GM19328 (cell line): ENCODE results near the gene ZNF184.
A peak's percentile ranks its signal among the peaks of the same experiment; 100 is the strongest.

Experiments used
- ATAC-seq: cut with Tn5 transposase; IDR thresholded peaks from one replicate; pipeline ENCODE4 v1.9.1; 2021; ENCODE audit warnings: mild to moderate bottlenecking, moderate library complexity; ENCODE audit not compliant: unreplicated experiment

Gene ZNF184

GRCh38 chr6:27472617-27473400 lies at the start of gene ZNF184:
TSS of gene ZNF184 (minus strand) at chr6:27473105. CDS start at chr6:27472294, 811 bp downstream.
- ATAC-seq = peak; percentile 85

GRCh38 chr6:27518881-27519795 lies 46.2 kb upstream of the ZNF184 start:
- ATAC-seq = peak; percentile 72

- ATAC-seq = no peak
Measured at GRCh38 chr6:27517928-27518787, 45.3 kb upstream of the ZNF184 start.

DNA sequence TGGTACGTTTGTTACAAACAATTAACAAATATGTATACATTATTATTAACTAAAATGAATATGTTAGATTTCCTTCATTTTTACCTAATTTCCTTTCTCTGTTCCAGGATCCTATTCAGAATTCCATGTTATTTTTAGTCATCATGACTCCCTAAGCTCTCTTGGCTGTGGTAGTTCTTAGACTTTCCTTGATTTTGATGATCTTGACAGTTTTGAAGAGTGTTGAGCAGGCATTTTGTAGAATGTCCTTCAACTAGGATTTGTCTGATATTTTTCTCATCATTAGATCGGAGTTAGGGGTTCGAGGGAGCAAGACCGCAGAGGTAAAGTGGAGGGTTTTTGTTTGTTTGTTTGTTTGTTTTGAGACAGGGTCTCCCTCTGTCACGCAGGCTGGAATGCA lies 44.3 kb upstream of the ZNF184 start:
- no peak for ATAC-seq

- no peak for ATAC-seq
Measured at GRCh38 chr6:27514906-27515495, 42.1 kb upstream of the ZNF184 start.

DNA sequence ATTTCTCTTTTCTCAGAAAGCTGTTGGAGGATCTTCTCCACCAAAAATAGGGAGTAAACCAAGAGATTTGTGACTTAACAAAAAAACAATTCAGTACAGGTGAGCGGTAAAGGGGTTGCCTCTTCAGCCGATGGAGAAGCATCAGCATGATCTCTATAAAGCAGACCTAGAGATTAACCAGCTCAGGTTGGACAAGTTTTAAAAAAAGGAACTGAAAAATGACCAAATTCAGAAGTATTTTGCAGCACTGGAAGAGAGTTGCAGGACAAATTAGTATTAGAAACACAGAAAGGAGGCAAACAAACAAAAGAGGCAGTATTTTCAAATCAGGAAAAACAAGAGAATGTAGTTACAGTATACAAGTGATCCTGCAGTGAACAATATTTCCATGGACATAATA lies 39.6 kb upstream of the ZNF184 start:
- ATAC-seq = no peak

GRCh38 chr6:27507041-27507956 lies 34.4 kb upstream of the ZNF184 start:
- no peak for ATAC-seq

DNA sequence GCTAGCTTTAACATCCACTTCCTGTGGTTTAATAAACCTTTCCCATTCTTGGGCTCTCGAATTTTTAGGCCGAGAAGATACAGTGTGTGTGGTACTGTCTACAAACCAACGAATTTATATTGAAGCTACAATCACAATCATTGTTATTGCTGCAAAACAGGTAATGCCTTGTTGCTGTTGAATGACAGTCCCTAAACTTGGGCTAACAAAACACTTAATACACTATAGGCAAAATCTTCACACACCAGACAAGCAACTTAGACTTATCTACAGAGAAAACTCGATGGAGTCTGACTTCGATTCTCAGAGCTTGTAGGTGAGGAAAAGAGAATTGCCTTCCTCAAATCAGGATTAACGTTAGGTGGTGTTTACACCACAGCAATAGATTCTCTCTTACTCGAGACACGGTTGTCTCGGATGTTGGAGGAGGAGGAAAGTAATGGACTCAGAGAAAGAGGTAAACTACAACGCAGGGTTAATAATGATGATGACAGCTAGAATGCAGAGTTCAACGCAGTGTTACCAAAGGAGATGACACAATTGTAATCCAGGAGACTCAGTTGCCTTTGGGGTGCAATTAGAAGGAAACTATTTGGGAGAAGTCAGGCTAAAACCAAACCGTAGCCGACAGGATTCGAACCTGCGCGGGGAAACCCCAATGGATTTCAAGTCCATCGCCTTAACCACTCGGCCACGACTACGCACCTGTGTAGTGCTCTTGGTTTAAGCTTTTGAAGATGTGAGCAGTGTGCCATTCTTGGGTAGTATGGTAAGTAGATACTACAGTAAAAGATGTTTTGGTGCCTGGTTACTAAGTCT lies 32.5 kb upstream of the ZNF184 start:
- no peak for ATAC-seq

GRCh38 chr6:27503436-27504030 lies 30.6 kb upstream of the ZNF184 start:
- no peak for ATAC-seq

GRCh38 chr6:27502508-27503435 lies 29.9 kb upstream of the ZNF184 start:
- ATAC-seq = no peak

DNA sequence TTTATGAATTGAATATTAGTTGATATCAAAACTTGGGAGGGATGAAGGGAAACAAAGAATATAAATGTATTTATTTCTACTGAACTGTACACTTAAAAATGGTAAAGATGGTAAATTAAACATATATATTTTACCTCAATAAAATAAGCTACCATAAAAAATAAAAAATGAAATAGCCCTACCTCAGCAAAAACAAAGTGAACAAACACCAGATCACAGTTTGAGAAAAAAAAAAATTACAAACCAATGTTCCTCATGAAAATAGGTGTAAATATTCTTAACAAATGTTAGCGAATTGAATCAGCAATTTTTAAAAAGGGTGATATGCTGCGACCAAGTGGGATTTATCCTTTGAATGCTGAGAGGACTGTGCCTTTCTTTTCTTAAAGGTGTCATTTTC lies 28.3 kb upstream of the ZNF184 start:
- ATAC-seq = no peak

DNA sequence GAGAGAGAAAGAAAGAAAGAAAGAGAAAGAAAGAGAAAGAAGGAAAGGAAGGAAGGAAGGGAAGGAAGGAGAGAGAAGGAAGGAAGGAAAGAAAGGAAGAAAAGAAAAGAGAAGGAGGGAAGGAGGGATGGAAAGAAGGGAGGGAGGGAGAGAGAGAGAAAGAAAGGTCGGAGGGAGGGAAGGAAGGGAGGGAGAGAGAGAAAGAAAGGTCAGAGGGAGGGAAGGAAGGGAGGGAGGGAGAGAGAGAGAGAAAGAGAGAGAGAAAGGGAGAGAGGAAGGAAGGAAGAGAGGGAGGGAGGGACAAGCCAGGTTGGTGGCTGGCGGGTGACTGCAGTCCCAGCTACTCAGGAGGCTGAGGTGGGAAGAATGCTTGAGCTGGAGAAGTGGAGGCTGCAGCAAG lies 27.3 kb upstream of the ZNF184 start:
- no peak for ATAC-seq

- ATAC-seq = peak; percentile 56
Measured at GRCh38 chr6:27495386-27496135, 22.7 kb upstream of the ZNF184 start.

GRCh38 chr6:27494987-27495385 lies 22.1 kb upstream of the ZNF184 start:
- no peak for ATAC-seq

GRCh38 chr6:27494103-27494502 lies 21.2 kb upstream of the ZNF184 start:
- ATAC-seq = no peak

GRCh38 chr6:27492631-27493190 lies 19.8 kb upstream of the ZNF184 start:
- no peak for ATAC-seq
